HG03025 (cell line): Measurements from ENCODE around the gene NEDD4L.
A peak's percentile ranks its signal among the peaks of the same experiment; 100 is the strongest.

Source experiments
- ATAC-seq: cut with Tn5 transposase; IDR thresholded peaks from one replicate; pipeline ENCODE4 v1.9.1; 2021; ENCODE audit warnings: mild to moderate bottlenecking, moderate library complexity; ENCODE audit not compliant: unreplicated experiment, low FRiP score

The NEDD4L gene

GRCh38 chr18:58026395-58026794, 17.6 kb upstream of the NEDD4L start:
- no peak for ATAC-seq

GRCh38 chr18:58026857-58027256, 17.2 kb upstream of the NEDD4L start:
- no peak for ATAC-seq

- ATAC-seq, result no peak
Observed at GRCh38 chr18:58027341-58027740, 16.7 kb upstream of the NEDD4L start.

- no peak for ATAC-seq
Observed at GRCh38 chr18:58028109-58028784, 15.8 kb upstream of the NEDD4L start.

- ATAC-seq, result no peak
Observed at GRCh38 chr18:58032233-58032632, 11.8 kb upstream of the NEDD4L start.

GRCh38 chr18:58033216-58033615, 10.8 kb upstream of the NEDD4L start:
- ATAC-seq, result no peak

- ATAC-seq, result no peak
Observed at GRCh38 chr18:58034370-58034769, 9.7 kb upstream of the NEDD4L start.

- no peak for ATAC-seq
Observed at GRCh38 chr18:58037163-58037562, 6.9 kb upstream of the NEDD4L start.

- peak; percentile 69 for ATAC-seq
Observed at GRCh38 chr18:58038063-58038462, 6.0 kb upstream of the NEDD4L start.

- ATAC-seq, result no peak
Observed at GRCh38 chr18:58041633-58042032, 2.4 kb upstream of the NEDD4L start.

- ATAC-seq, result no peak
Observed at GRCh38 chr18:58042826-58043490, 1.1 kb upstream of the NEDD4L start.

- ATAC-seq, result peak; percentile 33
Observed at GRCh38 chr18:58044370-58045241, 580 bp downstream of the NEDD4L start.

- no peak for ATAC-seq
Observed at GRCh38 chr18:58045242-58046092, 1.4 kb downstream of the NEDD4L start.

- no peak for ATAC-seq
Observed at GRCh38 chr18:58046093-58046793, 2.2 kb downstream of the NEDD4L start.

- ATAC-seq, result no peak
Observed at GRCh38 chr18:58046794-58047555, 2.9 kb downstream of the NEDD4L start.

GRCh38 chr18:58047556-58047882, 3.5 kb downstream of the NEDD4L start:
- no peak for ATAC-seq

- no peak for ATAC-seq
Observed at GRCh38 chr18:58048081-58048642, 4.1 kb downstream of the NEDD4L start.

GRCh38 chr18:58049000-58049688, 5.1 kb downstream of the NEDD4L start:
- ATAC-seq, result no peak
